WTC11 (cell line): Measurements from ENCODE around the gene JTB. TPM values are rescaled to one million over a fixed set of nuclear protein-coding genes. Genes with fewer than 3 reads are reported as not detected.

Source experiments
- ATAC-seq: fragments of 200-7000 bp; cut with Tn5 transposase; 2 replicates; pipeline ENCODE4 v1.10.0; 2021; ENCODE audit warnings: mild to moderate bottlenecking, moderate library complexity
- CTCF ChIA-PET: fragments of 300-600 bp; sonication (Branson Sonifier 250); formaldehyde crosslinking; loops from one replicate; lab custom pipeline; 2021; ENCODE audit warnings: antibody characterized with exemption; lab: Charles Lee
- POLR2A ChIA-PET: fragments of 350-600 bp; sonication (Branson Sonifier 250); formaldehyde crosslinking; loops from one replicate; lab custom pipeline; 2021; ENCODE audit warnings: antibody characterized with exemption; lab: Charles Lee
- DNase-seq: peaks from one replicate; pipeline ENCODE4 v3.0.0; 2021; ENCODE audit warnings: low spot score
- H3K27ac Mint-ChIP-seq: 2 replicates; pipeline ENCODE4 v1.8.0; 2021; ENCODE audit warnings: mixed read lengths
- H3K27me3 Mint-ChIP-seq: 2 replicates; pipeline ENCODE4 v1.8.0; 2021; ENCODE audit warnings: low read depth, mild to moderate bottlenecking, moderate library complexity, mixed read lengths
- H3K36me3 Mint-ChIP-seq: 2 replicates; pipeline ENCODE4 v1.8.0; 2021; ENCODE audit warnings: mixed read lengths
- H3K4me1 Mint-ChIP-seq: 2 replicates; pipeline ENCODE4 v1.8.0; 2022; ENCODE audit warnings: mixed read lengths
- H3K4me3 Mint-ChIP-seq: 2 replicates; pipeline ENCODE4 v1.8.0; 2021; ENCODE audit warnings: mild to moderate bottlenecking, moderate library complexity, mixed read lengths
- H3K9me3 Mint-ChIP-seq: 2 replicates; pipeline ENCODE4 v1.8.0; 2021; ENCODE audit warnings: mixed read lengths
- ATF1 ChIP-seq: sonication (generic); formaldehyde crosslinking; IDR thresholded peaks from 2 replicates; pipeline ENCODE4 v1.8.1; 2023; ENCODE audit warnings: mild to moderate bottlenecking, moderate library complexity, missing genetic modification reagents
- ELF4 ChIP-seq: sonication (generic); formaldehyde crosslinking; IDR thresholded peaks from 2 replicates; pipeline ENCODE4 v1.8.1; 2022; ENCODE audit warnings: low read depth, mild to moderate bottlenecking, moderate library complexity, missing genetic modification reagents
- ETV6 ChIP-seq: sonication (generic); formaldehyde crosslinking; IDR thresholded peaks from 2 replicates; pipeline ENCODE4 v1.8.1; 2022; ENCODE audit warnings: mild to moderate bottlenecking, missing genetic modification reagents
- FOXP1 ChIP-seq: sonication (generic); formaldehyde crosslinking; IDR thresholded peaks from 2 replicates; pipeline ENCODE4 v1.8.0; 2022; ENCODE audit warnings: missing genetic modification reagents, mild to moderate bottlenecking, moderate library complexity, borderline replicate concordance
- GABPB1 ChIP-seq: sonication (generic); formaldehyde crosslinking; IDR thresholded peaks from 2 replicates; pipeline ENCODE4 v1.8.1; 2023; ENCODE audit warnings: mild to moderate bottlenecking, missing genetic modification reagents
- GRHL2 ChIP-seq: fragments of 250-450 bp; sonication (Bioruptor Pico); IDR thresholded peaks from 2 replicates; pipeline ENCODE4 v1.8.0; 2022; ENCODE audit warnings: mild to moderate bottlenecking, moderate library complexity; ENCODE audit not compliant: insufficient replicate concordance, severe bottlenecking
- GTF2I ChIP-seq: fragments of 250-450 bp; sonication (Bioruptor Pico); conservative IDR thresholded peaks from 2 replicates; pipeline ENCODE4 v1.4.0; 2021; ENCODE audit warnings: mild to moderate bottlenecking
- JAZF1 ChIP-seq: fragments of 250-450 bp; sonication (Bioruptor Pico); IDR thresholded peaks from 2 replicates; pipeline ENCODE4 v1.9.0; 2021; ENCODE audit warnings: moderate library complexity, mild to moderate bottlenecking, inconsistent platforms
- JUN ChIP-seq: sonication (generic); formaldehyde crosslinking; IDR thresholded peaks from 2 replicates; pipeline ENCODE4 v1.8.0; 2023; ENCODE audit warnings: mild to moderate bottlenecking, missing genetic modification reagents
- KAT7 ChIP-seq: sonication (generic); formaldehyde crosslinking; IDR thresholded peaks from 2 replicates; pipeline ENCODE4 v1.8.1; 2023; ENCODE audit warnings: missing genetic modification reagents, mild to moderate bottlenecking, borderline replicate concordance
- ZNF121 ChIP-seq: sonication (generic); formaldehyde crosslinking; IDR thresholded peaks from 2 replicates; pipeline ENCODE4 v1.8.0; 2023; ENCODE audit warnings: missing genetic modification reagents
- ZNF138 ChIP-seq: sonication (generic); formaldehyde crosslinking; conservative IDR thresholded peaks from 2 replicates; pipeline ENCODE4 v1.8.1; 2022; ENCODE audit warnings: mild to moderate bottlenecking, moderate library complexity, missing genetic modification reagents
- ZNF317 ChIP-seq: sonication (generic); formaldehyde crosslinking; IDR thresholded peaks from 2 replicates; pipeline ENCODE4 v1.8.1; 2023; ENCODE audit warnings: low read depth, mild to moderate bottlenecking, moderate library complexity, missing genetic modification reagents, borderline replicate concordance
- ZNF396 ChIP-seq: fragments of 250-450 bp; sonication (Bioruptor Pico); IDR thresholded peaks from 2 replicates; pipeline ENCODE4 v1.8.0; 2021; ENCODE audit warnings: mild to moderate bottlenecking, moderate library complexity, borderline replicate concordance
- ZNF671 ChIP-seq: fragments of 250-450 bp; sonication (Bioruptor Pico); IDR thresholded peaks from 2 replicates; pipeline ENCODE4 v1.8.0; 2021; ENCODE audit warnings: mild to moderate bottlenecking
- total RNA-seq: library from RNA; stranded (reverse); gene quantifications from 3 replicates; pipeline ENCODE4 v1.2.3, GENCODE V29; 2021
- TF ChIP-seq, protein P1 (sequence below): sonication (generic); formaldehyde crosslinking; IDR thresholded peaks from 2 replicates; pipeline ENCODE4 v1.8.1; 2023; ENCODE audit warnings: mild to moderate bottlenecking, missing genetic modification reagents
- TF ChIP-seq, protein P2 (sequence below): sonication (generic); formaldehyde crosslinking; IDR thresholded peaks from 2 replicates; pipeline ENCODE4 v1.8.0; 2022; ENCODE audit warnings: missing genetic modification reagents
- TF ChIP-seq, protein P3 (sequence below): fragments of 200-600 bp; IDR thresholded peaks from 2 replicates; pipeline ENCODE4 v1.8.0; 2022; ENCODE audit warnings: antibody characterized with exemption
- TF ChIP-seq, protein P4 (sequence below): sonication (generic); formaldehyde crosslinking; IDR thresholded peaks from 2 replicates; pipeline ENCODE4 v1.8.1; 2023; ENCODE audit warnings: mild to moderate bottlenecking, missing genetic modification reagents, moderate library complexity
- TF ChIP-seq, protein P5 (sequence below): fragments of 250-450 bp; sonication (Bioruptor Pico); IDR thresholded peaks from 2 replicates; pipeline ENCODE4 v1.9.0; 2021; ENCODE audit warnings: mild to moderate bottlenecking
- TF ChIP-seq, protein P6 (sequence below): sonication (generic); formaldehyde crosslinking; IDR thresholded peaks from 2 replicates; pipeline ENCODE4 v1.8.0; 2023; ENCODE audit warnings: missing genetic modification reagents, mild to moderate bottlenecking, borderline replicate concordance
- TF ChIP-seq, protein P7 (sequence below): sonication (generic); formaldehyde crosslinking; IDR thresholded peaks from 2 replicates; pipeline ENCODE4 v1.8.1; 2022; ENCODE audit warnings: mild to moderate bottlenecking, missing genetic modification reagents, moderate library complexity, borderline replicate concordance

The JTB gene
- total RNA-seq, 1 experiment from 2014 or later: 90.3 TPM

DNA sequence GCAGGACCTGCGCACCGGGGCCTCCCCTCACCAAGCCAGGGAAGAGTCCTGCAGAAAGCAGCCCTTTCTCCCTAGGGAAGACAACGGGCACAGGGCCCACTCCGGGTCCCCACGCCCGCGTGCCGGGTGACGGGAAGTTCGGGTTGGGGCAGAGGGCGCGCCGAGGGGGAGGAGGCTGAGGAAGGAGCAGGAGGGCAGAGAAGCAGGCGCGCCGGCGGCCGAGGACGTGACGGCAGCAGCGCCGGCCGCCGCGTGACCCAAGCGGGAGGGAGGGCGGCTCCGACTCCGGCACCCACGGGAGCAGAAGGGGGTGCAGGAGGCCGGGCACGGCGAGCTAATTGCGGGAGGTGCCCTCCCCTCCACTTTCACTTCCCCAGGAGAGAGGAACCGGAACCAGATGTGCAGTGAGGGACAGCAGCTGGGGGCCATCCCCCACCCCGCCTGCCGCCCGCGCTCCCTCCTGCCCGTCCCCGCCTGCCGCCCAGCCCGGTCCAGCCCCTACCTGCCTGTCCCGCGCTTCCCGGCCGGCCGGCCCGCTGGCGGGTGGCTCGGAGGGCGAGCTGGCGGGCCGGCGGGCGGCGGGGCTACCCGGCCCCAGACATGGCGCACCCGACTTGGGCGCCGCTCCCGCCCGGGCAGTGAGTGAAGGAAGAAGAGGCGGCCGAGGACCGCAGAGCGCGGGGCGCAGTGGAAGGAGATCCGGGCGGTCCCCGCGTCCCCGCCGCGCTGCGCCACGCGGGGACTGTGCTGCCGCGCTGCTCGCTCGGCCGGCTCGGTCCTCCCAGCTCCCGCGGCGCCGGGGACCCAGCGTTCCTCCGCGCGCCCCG lies 31.5 kb downstream of the JTB start:
- ChIA-PET POLR2A (interaction anchor here (0.5 to 2.3 kb wide), 14 partner anchors 8 to 48 kb away, joined by 3 to 21 read pairs (median 4); partner anchors contain the start of genes CREB3L4, CRTC2, GATAD2B and RAB13), CTCF (interaction anchor here (0.7 to 2.8 kb wide), 31 partner anchors 9 to 469 kb away, joined by 3 to 27 read pairs (median 4); partner anchors contain the start of genes CHTOP, CREB3L4, CRTC2 and GATAD2B)
- Mint-ChIP-seq H3K36me3 (peaks cover 25% of the 10 kb centered on the region), H3K27ac (no peak overlapping the region), H3K4me3 (peak overlapping the region; percentile 81), H3K27me3 (no peaks in the 10 kb centered on the region), H3K4me1 (peaks cover 13% of the 10 kb centered on the region), H3K9me3 (no peaks in the 10 kb centered on the region)
- peak; percentile 54 for DNase-seq
- ATAC-seq: peak; percentile 31
- TF ChIP-seq, protein P1, sequence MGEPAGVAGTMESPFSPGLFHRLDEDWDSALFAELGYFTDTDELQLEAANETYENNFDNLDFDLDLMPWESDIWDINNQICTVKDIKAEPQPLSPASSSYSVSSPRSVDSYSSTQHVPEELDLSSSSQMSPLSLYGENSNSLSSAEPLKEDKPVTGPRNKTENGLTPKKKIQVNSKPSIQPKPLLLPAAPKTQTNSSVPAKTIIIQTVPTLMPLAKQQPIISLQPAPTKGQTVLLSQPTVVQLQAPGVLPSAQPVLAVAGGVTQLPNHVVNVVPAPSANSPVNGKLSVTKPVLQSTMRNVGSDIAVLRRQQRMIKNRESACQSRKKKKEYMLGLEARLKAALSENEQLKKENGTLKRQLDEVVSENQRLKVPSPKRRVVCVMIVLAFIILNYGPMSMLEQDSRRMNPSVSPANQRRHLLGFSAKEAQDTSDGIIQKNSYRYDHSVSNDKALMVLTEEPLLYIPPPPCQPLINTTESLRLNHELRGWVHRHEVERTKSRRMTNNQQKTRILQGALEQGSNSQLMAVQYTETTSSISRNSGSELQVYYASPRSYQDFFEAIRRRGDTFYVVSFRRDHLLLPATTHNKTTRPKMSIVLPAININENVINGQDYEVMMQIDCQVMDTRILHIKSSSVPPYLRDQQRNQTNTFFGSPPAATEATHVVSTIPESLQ (CRISPR knock-in tag): no peak
- TF ChIP-seq ATF1 (CRISPR knock-in tag): no peak
- TF ChIP-seq ZNF671 (CRISPR knock-in tag): no peak
- TF ChIP-seq, protein P2, sequence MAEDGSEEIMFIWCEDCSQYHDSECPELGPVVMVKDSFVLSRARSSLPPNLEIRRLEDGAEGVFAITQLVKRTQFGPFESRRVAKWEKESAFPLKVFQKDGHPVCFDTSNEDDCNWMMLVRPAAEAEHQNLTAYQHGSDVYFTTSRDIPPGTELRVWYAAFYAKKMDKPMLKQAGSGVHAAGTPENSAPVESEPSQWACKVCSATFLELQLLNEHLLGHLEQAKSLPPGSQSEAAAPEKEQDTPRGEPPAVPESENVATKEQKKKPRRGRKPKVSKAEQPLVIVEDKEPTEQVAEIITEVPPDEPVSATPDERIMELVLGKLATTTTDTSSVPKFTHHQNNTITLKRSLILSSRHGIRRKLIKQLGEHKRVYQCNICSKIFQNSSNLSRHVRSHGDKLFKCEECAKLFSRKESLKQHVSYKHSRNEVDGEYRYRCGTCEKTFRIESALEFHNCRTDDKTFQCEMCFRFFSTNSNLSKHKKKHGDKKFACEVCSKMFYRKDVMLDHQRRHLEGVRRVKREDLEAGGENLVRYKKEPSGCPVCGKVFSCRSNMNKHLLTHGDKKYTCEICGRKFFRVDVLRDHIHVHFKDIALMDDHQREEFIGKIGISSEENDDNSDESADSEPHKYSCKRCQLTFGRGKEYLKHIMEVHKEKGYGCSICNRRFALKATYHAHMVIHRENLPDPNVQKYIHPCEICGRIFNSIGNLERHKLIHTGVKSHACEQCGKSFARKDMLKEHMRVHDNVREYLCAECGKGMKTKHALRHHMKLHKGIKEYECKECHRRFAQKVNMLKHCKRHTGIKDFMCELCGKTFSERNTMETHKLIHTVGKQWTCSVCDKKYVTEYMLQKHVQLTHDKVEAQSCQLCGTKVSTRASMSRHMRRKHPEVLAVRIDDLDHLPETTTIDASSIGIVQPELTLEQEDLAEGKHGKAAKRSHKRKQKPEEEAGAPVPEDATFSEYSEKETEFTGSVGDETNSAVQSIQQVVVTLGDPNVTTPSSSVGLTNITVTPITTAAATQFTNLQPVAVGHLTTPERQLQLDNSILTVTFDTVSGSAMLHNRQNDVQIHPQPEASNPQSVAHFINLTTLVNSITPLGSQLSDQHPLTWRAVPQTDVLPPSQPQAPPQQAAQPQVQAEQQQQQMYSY: no peak
- TF ChIP-seq, protein P3, sequence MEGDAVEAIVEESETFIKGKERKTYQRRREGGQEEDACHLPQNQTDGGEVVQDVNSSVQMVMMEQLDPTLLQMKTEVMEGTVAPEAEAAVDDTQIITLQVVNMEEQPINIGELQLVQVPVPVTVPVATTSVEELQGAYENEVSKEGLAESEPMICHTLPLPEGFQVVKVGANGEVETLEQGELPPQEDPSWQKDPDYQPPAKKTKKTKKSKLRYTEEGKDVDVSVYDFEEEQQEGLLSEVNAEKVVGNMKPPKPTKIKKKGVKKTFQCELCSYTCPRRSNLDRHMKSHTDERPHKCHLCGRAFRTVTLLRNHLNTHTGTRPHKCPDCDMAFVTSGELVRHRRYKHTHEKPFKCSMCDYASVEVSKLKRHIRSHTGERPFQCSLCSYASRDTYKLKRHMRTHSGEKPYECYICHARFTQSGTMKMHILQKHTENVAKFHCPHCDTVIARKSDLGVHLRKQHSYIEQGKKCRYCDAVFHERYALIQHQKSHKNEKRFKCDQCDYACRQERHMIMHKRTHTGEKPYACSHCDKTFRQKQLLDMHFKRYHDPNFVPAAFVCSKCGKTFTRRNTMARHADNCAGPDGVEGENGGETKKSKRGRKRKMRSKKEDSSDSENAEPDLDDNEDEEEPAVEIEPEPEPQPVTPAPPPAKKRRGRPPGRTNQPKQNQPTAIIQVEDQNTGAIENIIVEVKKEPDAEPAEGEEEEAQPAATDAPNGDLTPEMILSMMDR: no peak
- TF ChIP-seq ELF4 (CRISPR knock-in tag): no peak
- TF ChIP-seq, protein P4, sequence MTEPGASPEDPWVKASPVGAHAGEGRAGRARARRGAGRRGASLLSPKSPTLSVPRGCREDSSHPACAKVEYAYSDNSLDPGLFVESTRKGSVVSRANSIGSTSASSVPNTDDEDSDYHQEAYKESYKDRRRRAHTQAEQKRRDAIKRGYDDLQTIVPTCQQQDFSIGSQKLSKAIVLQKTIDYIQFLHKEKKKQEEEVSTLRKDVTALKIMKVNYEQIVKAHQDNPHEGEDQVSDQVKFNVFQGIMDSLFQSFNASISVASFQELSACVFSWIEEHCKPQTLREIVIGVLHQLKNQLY (CRISPR knock-in tag): no peak
- TF ChIP-seq KAT7 (CRISPR knock-in tag): peak; percentile 34; the same call in 1 of the 2 replicates
- no peak for TF ChIP-seq GABPB1 (CRISPR knock-in tag)
- no peak for TF ChIP-seq ETV6 (CRISPR knock-in tag)
- TF ChIP-seq ZNF138 (CRISPR knock-in tag): no peak
- TF ChIP-seq ZNF121: no peak
- TF ChIP-seq JAZF1 (CRISPR knock-in tag): no peak
- no peak for TF ChIP-seq ZNF396 (CRISPR knock-in tag)
- TF ChIP-seq, protein P5, sequence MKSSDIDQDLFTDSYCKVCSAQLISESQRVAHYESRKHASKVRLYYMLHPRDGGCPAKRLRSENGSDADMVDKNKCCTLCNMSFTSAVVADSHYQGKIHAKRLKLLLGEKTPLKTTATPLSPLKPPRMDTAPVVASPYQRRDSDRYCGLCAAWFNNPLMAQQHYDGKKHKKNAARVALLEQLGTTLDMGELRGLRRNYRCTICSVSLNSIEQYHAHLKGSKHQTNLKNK (CRISPR knock-in tag): no peak
- TF ChIP-seq JUN (CRISPR knock-in tag): 0 out of 2 replicates have a peak, but pooled peaks have one; percentile 31
- TF ChIP-seq, protein P6, sequence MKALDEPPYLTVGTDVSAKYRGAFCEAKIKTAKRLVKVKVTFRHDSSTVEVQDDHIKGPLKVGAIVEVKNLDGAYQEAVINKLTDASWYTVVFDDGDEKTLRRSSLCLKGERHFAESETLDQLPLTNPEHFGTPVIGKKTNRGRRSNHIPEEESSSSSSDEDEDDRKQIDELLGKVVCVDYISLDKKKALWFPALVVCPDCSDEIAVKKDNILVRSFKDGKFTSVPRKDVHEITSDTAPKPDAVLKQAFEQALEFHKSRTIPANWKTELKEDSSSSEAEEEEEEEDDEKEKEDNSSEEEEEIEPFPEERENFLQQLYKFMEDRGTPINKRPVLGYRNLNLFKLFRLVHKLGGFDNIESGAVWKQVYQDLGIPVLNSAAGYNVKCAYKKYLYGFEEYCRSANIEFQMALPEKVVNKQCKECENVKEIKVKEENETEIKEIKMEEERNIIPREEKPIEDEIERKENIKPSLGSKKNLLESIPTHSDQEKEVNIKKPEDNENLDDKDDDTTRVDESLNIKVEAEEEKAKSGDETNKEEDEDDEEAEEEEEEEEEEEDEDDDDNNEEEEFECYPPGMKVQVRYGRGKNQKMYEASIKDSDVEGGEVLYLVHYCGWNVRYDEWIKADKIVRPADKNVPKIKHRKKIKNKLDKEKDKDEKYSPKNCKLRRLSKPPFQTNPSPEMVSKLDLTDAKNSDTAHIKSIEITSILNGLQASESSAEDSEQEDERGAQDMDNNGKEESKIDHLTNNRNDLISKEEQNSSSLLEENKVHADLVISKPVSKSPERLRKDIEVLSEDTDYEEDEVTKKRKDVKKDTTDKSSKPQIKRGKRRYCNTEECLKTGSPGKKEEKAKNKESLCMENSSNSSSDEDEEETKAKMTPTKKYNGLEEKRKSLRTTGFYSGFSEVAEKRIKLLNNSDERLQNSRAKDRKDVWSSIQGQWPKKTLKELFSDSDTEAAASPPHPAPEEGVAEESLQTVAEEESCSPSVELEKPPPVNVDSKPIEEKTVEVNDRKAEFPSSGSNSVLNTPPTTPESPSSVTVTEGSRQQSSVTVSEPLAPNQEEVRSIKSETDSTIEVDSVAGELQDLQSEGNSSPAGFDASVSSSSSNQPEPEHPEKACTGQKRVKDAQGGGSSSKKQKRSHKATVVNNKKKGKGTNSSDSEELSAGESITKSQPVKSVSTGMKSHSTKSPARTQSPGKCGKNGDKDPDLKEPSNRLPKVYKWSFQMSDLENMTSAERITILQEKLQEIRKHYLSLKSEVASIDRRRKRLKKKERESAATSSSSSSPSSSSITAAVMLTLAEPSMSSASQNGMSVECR (CRISPR knock-in tag): peak; percentile 17
- TF ChIP-seq GRHL2: no peak
- TF ChIP-seq ZNF317: no peak
- TF ChIP-seq FOXP1 (CRISPR knock-in tag): no peak
- no peak for TF ChIP-seq GTF2I
- TF ChIP-seq, protein P7, sequence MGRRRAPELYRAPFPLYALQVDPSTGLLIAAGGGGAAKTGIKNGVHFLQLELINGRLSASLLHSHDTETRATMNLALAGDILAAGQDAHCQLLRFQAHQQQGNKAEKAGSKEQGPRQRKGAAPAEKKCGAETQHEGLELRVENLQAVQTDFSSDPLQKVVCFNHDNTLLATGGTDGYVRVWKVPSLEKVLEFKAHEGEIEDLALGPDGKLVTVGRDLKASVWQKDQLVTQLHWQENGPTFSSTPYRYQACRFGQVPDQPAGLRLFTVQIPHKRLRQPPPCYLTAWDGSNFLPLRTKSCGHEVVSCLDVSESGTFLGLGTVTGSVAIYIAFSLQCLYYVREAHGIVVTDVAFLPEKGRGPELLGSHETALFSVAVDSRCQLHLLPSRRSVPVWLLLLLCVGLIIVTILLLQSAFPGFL (CRISPR knock-in tag): no peak
